Measurements from ENCODE around the gene MTMR2.

DNA sequence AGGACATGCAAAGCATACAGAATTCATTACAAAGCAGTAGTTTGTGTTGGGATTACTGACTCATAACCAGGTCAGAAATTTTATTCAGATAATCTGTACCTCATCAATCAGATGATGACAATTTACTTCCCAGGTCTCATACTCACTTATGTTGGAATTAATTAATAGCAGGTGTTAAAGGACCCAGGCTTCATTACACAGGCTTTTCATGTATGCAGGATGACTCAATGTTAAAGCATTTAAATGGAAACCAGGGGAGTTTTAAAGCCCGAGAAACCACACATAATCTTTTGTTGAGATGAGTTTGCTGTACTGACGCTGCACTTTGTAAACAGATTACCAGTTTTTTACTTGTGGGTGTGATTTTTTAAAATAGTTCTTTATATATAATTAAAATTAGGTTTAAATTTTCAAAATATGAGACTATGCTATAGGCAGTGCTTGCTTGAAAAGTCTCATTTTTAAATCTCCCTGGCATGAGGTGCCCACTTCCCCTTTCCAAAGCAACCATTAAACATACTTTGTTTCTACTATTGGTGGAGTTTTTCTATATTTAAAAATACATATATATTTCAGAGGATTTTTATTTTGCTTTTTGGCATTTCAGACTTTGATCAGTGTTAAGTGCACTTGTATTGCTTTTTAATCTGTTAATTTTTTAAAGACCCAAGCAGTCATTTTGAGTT lies 92.6 kb downstream of the MTMR2 start:
- TF ChIP-seq, protein P1, sequence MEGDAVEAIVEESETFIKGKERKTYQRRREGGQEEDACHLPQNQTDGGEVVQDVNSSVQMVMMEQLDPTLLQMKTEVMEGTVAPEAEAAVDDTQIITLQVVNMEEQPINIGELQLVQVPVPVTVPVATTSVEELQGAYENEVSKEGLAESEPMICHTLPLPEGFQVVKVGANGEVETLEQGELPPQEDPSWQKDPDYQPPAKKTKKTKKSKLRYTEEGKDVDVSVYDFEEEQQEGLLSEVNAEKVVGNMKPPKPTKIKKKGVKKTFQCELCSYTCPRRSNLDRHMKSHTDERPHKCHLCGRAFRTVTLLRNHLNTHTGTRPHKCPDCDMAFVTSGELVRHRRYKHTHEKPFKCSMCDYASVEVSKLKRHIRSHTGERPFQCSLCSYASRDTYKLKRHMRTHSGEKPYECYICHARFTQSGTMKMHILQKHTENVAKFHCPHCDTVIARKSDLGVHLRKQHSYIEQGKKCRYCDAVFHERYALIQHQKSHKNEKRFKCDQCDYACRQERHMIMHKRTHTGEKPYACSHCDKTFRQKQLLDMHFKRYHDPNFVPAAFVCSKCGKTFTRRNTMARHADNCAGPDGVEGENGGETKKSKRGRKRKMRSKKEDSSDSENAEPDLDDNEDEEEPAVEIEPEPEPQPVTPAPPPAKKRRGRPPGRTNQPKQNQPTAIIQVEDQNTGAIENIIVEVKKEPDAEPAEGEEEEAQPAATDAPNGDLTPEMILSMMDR (IDR thresholded peaks at IDR 0.05) = no peak
- no peak for TF ChIP-seq EZH2 (IDR thresholded peaks at IDR 0.05; ENCODE audit: borderline replicate concordance, insufficient read depth, low read depth, low read length, poor library complexity, severe bottlenecking)

Data from B cell (primary cell).